Body of pancreas (tissue), 4 donors: ENCODE results near the gene GTF2F2. TPM values are rescaled to one million over a fixed set of nuclear protein-coding genes. Genes with fewer than 3 reads are reported as not detected.

Source experiments
- ATAC-seq: fragments of 150-250 bp; one replicate; pipeline ENCODE4 v1.9.1; 2016
- DNase-seq, 4 donors: peaks; one replicate each; pipeline ENCODE4 v3.0.0-alpha.2; 2019
- H3K27ac ChIP-seq, 4 donors: fragments of 200-600 bp; sonication (generic); 1 replicate in 3 of 4; 2 replicates in 1 of 4; pipeline versions ENCODE4 v1.5.1 to v1.6.1; 2016 to 2019; ENCODE audit warnings: mild to moderate bottlenecking in 1 of 4, mixed read lengths in 1 of 4, moderate library complexity in 1 of 4
- H3K27me3 ChIP-seq, 2 donors: fragments of 200-600 bp; sonication (generic); one replicate each; pipeline ENCODE4 v1.6.0; 2016; ENCODE audit warnings: mild to moderate bottlenecking in 1 of 2
- H3K36me3 ChIP-seq, 2 donors: fragments of 200-600 bp; sonication (generic); replicated peaks in 1 of 2; 2 replicates each; pipeline ENCODE4 v1.5.1; 2016; ENCODE audit warnings: low read depth in 2 of 2; ENCODE audit not compliant: insufficient read depth in 1 of 2
- H3K4me1 ChIP-seq: fragments of 200-600 bp; sonication (generic); one replicate; pipeline ENCODE4 v1.6.0; 2016
- H3K4me3 ChIP-seq, 2 donors: fragments of 200-600 bp; sonication (generic); 1 replicate in 1 of 2; 2 replicates in 1 of 2; pipeline ENCODE4 v1.5.1; 2016 to 2019
- H3K9me3 ChIP-seq, 3 donors: fragments of 200-600 bp; sonication (generic); 1 replicate in 2 of 3; 2 replicates in 1 of 3; pipeline ENCODE4 v1.5.1; 2016
- POLR2A ChIP-seq, 3 donors: fragments of 450-650 bp; IDR thresholded peaks; one replicate each; pipeline ENCODE4 v1.6.1; 2016; ENCODE audit warnings: antibody characterized with exemption in 3 of 3, mild to moderate bottlenecking in 2 of 3
- WGBS, 2 donors: methylation state at CpG; one replicate each; pipeline ENCODE4 v1.1.5; 2017; 5-methylcytosine and 5-hydroxymethylcytosine counted together
- intact Hi-C: fragments of 100-400 bp; cut with DNase I; formaldehyde crosslinking; loops from one replicate; pipeline ENCODE4 v1.15.1; 2023
- total RNA-seq, 2 donors: library from RNA; depleted of rRNA; stranded (reverse); fragments of >200 nt; gene quantifications; one replicate each; pipeline ENCODE4 v1.1.0, GENCODE V29; 2016
- TF ChIP-seq, protein P1 (sequence below), 7 experiments: fragments of 450-650 bp in 4 of 7; fragments of 200-600 bp in 3 of 7; sonication (generic) in 3 of 7; IDR thresholded peaks; one replicate each; pipeline ENCODE4 v1.5.1; 2016 to 2019; ENCODE audit warnings: antibody characterized with exemption in 7 of 7

GTF2F2 gene
- total RNA-seq, 2 donors from 2014 or later = 5.9 to 9.6 TPM

DNA sequence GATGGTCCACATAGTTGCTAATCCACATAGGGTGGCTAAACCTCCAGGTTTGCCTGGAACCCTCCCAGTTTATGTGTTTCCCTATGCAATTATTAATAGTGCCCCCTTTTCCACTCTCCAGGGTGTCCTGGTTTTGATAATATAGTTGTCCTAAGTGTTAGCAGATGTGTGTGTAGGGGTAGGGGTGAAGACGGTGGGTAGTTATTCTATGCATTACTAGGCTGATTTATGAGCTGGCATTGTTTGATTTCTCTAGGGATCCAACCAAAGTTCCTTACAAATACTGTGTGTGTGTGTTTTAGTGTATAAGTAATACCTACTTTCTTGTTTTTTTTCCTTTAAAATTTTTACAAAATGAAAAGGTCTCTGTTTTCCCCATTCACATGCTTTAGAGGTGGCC lies 21.1 kb downstream of the GTF2F2 start:
- Histone ChIP-seq H3K27me3 (no peaks in the 10 kb centered on the region), H3K36me3 (peaks cover 0 to 4% of the 10 kb centered on the region in 2 donors), H3K4me3 (no peak overlapping the region), H3K27ac (no peak overlapping the region), H3K9me3 (no peaks in the 10 kb centered on the region), H3K4me1 (peaks cover 6% of the 10 kb centered on the region)
- WGBS, 2 donors = 93% methylated on average over 1 of the region's 1 CpG
- DNase-seq (no peak), ATAC-seq (no peak)
- TF ChIP-seq POLR2A (IDR thresholded peaks at IDR 0.05) = no peak
- TF ChIP-seq, protein P1, sequence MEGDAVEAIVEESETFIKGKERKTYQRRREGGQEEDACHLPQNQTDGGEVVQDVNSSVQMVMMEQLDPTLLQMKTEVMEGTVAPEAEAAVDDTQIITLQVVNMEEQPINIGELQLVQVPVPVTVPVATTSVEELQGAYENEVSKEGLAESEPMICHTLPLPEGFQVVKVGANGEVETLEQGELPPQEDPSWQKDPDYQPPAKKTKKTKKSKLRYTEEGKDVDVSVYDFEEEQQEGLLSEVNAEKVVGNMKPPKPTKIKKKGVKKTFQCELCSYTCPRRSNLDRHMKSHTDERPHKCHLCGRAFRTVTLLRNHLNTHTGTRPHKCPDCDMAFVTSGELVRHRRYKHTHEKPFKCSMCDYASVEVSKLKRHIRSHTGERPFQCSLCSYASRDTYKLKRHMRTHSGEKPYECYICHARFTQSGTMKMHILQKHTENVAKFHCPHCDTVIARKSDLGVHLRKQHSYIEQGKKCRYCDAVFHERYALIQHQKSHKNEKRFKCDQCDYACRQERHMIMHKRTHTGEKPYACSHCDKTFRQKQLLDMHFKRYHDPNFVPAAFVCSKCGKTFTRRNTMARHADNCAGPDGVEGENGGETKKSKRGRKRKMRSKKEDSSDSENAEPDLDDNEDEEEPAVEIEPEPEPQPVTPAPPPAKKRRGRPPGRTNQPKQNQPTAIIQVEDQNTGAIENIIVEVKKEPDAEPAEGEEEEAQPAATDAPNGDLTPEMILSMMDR (IDR thresholded peaks at IDR 0.05) = no peak
- intact Hi-C loops = no loop called here

DNA sequence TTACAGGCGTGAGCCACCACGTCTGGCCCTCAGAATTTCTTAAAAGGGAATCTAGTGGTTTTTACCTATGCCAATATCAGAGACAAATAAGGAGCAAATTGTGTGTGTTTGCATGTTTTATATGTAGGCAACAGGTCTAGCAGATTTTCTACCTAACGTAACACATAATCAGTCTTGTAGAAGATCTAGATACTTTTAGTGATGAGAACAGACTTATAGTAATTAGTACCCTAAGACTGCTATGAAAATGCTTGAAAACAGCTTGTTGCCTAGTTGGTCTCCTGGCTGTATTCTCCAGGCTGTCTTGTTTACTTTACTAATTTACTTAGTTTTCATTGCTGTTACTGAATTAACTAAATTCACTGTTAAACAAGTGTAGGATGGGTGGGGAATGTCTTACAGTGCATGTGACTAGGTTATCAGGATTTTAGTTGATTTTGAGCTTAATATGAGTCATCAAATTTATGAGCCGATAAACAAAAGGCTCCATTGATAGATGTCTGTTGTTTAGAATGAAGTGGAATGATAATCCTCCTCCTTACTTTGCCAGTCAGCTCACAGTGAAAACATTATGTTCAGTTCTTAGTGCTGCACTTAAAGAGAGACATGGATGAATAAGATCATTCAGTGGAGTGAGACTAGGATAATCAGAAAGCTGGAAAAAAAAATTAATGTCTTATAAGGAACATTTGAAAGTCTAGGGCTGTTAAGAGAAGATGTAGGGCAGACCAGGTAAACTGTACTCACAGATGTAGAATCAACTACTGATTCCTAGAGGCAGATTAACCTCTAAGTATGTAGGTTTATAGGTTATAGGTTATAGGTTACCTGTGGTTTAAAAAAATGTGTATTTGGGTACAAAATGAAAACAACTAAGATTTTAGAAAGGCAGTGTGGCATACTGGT lies 22.4 kb downstream of the GTF2F2 start:
- Histone ChIP-seq H3K27me3 (no peaks in the 10 kb centered on the region), H3K4me3 (no peak overlapping the region), H3K27ac (peak overlapping the region in 1 of 4 donors; percentile 9), H3K36me3 (peaks cover 0 to 4% of the 10 kb centered on the region in 2 donors), H3K9me3 (no peaks in the 10 kb centered on the region), H3K4me1 (peaks cover 6% of the 10 kb centered on the region)
- intact Hi-C loops = no loop called here
- ATAC-seq (no peak), DNase-seq (no peak)
- TF ChIP-seq, protein P1 (IDR thresholded peaks at IDR 0.05) = no peak
- no peak for TF ChIP-seq POLR2A (IDR thresholded peaks at IDR 0.05)
- WGBS, 2 donors = 74 to 76% methylated on average over 4 of the region's 4 CpGs

DNA sequence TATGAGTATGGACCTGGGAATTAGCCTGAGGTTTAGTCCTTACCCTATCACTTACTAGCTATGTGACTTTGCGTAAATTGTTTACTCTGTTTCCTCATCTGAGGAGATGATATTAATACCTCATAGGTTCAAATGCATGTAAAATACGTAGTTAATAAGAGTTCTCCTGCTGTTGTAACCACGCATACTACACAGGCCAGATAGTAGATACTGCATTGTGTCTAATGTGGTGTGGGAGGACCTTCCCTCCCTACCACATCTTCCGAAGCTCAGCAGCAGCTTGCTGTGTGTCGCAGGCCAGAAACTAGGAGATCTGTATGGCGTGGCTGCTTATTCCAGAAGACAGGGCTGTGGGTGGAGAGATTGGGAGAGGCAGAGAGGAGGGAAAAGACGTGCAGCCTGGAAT lies 23.0 kb downstream of the GTF2F2 start:
- Histone ChIP-seq H3K36me3 (peaks cover 0 to 3% of the 10 kb centered on the region in 2 donors), H3K9me3 (no peaks in the 10 kb centered on the region), H3K27me3 (no peaks in the 10 kb centered on the region), H3K27ac (peak overlapping the region in 1 of 4 donors; percentile 9), H3K4me3 (no peak overlapping the region), H3K4me1 (peaks cover 6% of the 10 kb centered on the region)
- 89 to 91% methylated on average over 7 of the region's 7 CpGs for WGBS, 2 donors
- ATAC-seq (no peak), DNase-seq (no peak)
- TF ChIP-seq POLR2A (IDR thresholded peaks at IDR 0.05) = no peak
- TF ChIP-seq, protein P1 (IDR thresholded peaks at IDR 0.05) = no peak
- intact Hi-C loops = no loop called here

DNA sequence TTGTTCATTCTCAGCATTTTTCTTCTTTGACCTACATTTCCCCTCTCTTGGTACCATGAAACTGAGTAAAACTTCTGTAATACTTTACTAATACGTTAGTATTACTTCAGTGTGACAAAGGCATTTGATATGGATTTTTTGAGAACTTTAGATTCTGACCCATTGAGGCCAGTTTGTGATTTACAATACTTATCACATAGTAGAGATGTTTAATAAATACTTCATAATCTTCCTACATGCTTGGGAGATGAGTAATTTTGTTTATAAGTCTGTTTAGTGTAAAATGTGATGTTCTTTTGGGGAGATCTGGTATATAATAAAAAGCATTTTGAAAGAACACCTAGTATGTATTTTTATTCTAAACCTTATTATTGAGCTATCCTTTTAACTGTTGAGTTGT lies 29.7 kb downstream of the GTF2F2 start:
- H3K4me3 ChIP-seq = no peak overlapping the region
- H3K4me1 ChIP-seq = no peaks in the 10 kb centered on the region
- 55 to 73% methylated on average over 1 of the region's 1 CpG for WGBS, 2 donors
- H3K36me3 ChIP-seq = no peaks in the 10 kb centered on the region
- no peak for ATAC-seq
- no peak for DNase-seq
- H3K27me3 ChIP-seq = no peaks in the 10 kb centered on the region
- intact Hi-C loops = no loop called here
- no peak for TF ChIP-seq POLR2A (IDR thresholded peaks at IDR 0.05)
- TF ChIP-seq, protein P1 (IDR thresholded peaks at IDR 0.05) = no peak
- H3K27ac ChIP-seq = no peak overlapping the region
- no peaks in the 10 kb centered on the region for H3K9me3 ChIP-seq
